GM23338 (cell line): ENCODE data around the gene PTPRO. TPM values are rescaled to one million over a fixed set of nuclear protein-coding genes. Genes with fewer than 3 reads are reported as not detected.

Experiments
- ATAC-seq: fragments of 200-7000 bp; cut with Tn5 transposase; 3 replicates; pipeline ENCODE4 v1.9.1; 2020
- DNase-seq: peaks from one replicate; pipeline ENCODE4 v3.0.0-alpha.2; 2015; ENCODE audit warnings: low spot score
- H2AFZ ChIP-seq: fragments of 200-600 bp; sonication (generic); 2 replicates; pipeline ENCODE4 v1.8.0; 2016; ENCODE audit warnings: antibody characterized with exemption, mild to moderate bottlenecking, moderate library complexity
- H3F3A ChIP-seq: fragments of 200-600 bp; sonication (generic); replicated peaks from 2 replicates; pipeline ENCODE4 v1.8.0; 2017; ENCODE audit warnings: antibody characterized with exemption, mixed run types, low read depth
- H3K27ac ChIP-seq: fragments of 200-600 bp; sonication (generic); 2 replicates; pipeline ENCODE4 v1.6.1; 2016; ENCODE audit warnings: low read depth
- H3K27me3 ChIP-seq: fragments of 200-600 bp; sonication (generic); 2 replicates; pipeline ENCODE4 v1.8.0; 2016; ENCODE audit warnings: mild to moderate bottlenecking, mixed run types, moderate library complexity; ENCODE audit not compliant: insufficient read depth
- H3K36me3 ChIP-seq: fragments of 200-600 bp; sonication (generic); 2 replicates; pipeline ENCODE4 v1.8.0; 2016; ENCODE audit warnings: mild to moderate bottlenecking; ENCODE audit not compliant: insufficient read depth
- H3K4me1 ChIP-seq: fragments of 200-600 bp; sonication (generic); 2 replicates; pipeline ENCODE4 v1.8.0; 2016; ENCODE audit warnings: mild to moderate bottlenecking, moderate library complexity; ENCODE audit not compliant: insufficient read depth
- H3K4me2 ChIP-seq: fragments of 200-600 bp; sonication (generic); 2 replicates; pipeline ENCODE4 v1.7.1; 2017; ENCODE audit warnings: mixed run types
- H3K4me3 ChIP-seq: fragments of 200-600 bp; sonication (generic); 2 replicates; pipeline ENCODE4 v1.6.1; 2016; ENCODE audit warnings: mixed run types
- H3K79me2 ChIP-seq: fragments of 200-600 bp; sonication (generic); replicated peaks from 2 replicates; pipeline ENCODE4 v1.8.0; 2017; ENCODE audit warnings: mild to moderate bottlenecking; ENCODE audit not compliant: insufficient read depth
- H3K9me2 ChIP-seq: fragments of 200-600 bp; sonication (generic); 2 replicates; pipeline ENCODE4 v1.8.0; 2017; ENCODE audit not compliant: insufficient read depth
- H4K20me1 ChIP-seq: fragments of 200-600 bp; sonication (generic); replicated peaks from 2 replicates; pipeline ENCODE4 v1.8.0; 2017; ENCODE audit warnings: mild to moderate bottlenecking; ENCODE audit not compliant: insufficient read depth
- H3K27ac Mint-ChIP-seq: 2 replicates; pipeline ENCODE4 v1.8.0; 2020; ENCODE audit warnings: inconsistent platforms, mild to moderate bottlenecking, moderate library complexity, mixed read lengths
- H3K27me3 Mint-ChIP-seq: 3 replicates; pipeline ENCODE4 v1.8.0; 2022; ENCODE audit warnings: low read depth, mild to moderate bottlenecking, moderate library complexity, mixed read lengths, inconsistent platforms; ENCODE audit not compliant: insufficient read depth, poor library complexity
- H3K36me3 Mint-ChIP-seq: 3 replicates; pipeline ENCODE4 v1.8.0; 2021; ENCODE audit warnings: low read depth, mild to moderate bottlenecking, inconsistent platforms, moderate library complexity, mixed read lengths
- H3K4me1 Mint-ChIP-seq: 3 replicates; pipeline ENCODE4 v1.8.0; 2020; ENCODE audit warnings: mild to moderate bottlenecking, inconsistent platforms, mixed read lengths
- H3K4me3 Mint-ChIP-seq: 3 replicates; pipeline ENCODE4 v1.8.0; 2021; ENCODE audit warnings: moderate library complexity, mild to moderate bottlenecking, inconsistent platforms, mixed read lengths
- H3K9me3 Mint-ChIP-seq: 3 replicates; pipeline ENCODE4 v1.8.0; 2020; ENCODE audit warnings: moderate library complexity, mild to moderate bottlenecking, inconsistent platforms, mixed read lengths
- CREB1 ChIP-seq: fragments of 250-450 bp; sonication (Bioruptor Pico); IDR thresholded peaks from 2 replicates; pipeline ENCODE4 v1.5.0; 2020; ENCODE audit warnings: low read depth, mild to moderate bottlenecking, moderate library complexity
- EZH2phosphoT487 ChIP-seq: fragments of 200-600 bp; sonication (generic); IDR thresholded peaks from one replicate; pipeline ENCODE4 v1.8.1; 2018; ENCODE audit warnings: antibody characterized with exemption; ENCODE audit not compliant: unreplicated experiment
- JUNB ChIP-seq: IDR thresholded peaks from one replicate; pipeline ENCODE4 v1.6.1; 2016; ENCODE audit warnings: antibody characterized with exemption; ENCODE audit not compliant: unreplicated experiment
- NANOG ChIP-seq: IDR thresholded peaks from 2 replicates; pipeline ENCODE4 v1.6.1; 2016; ENCODE audit warnings: antibody characterized with exemption, borderline replicate concordance
- STAT1 ChIP-seq: IDR thresholded peaks from one replicate; pipeline ENCODE4 v1.6.1; 2016; ENCODE audit warnings: antibody characterized with exemption; ENCODE audit not compliant: unreplicated experiment
- ZNF114 ChIP-seq: fragments of 250-450 bp; sonication (Bioruptor Pico); IDR thresholded peaks from 2 replicates; pipeline ENCODE4 v1.5.0; 2020; ENCODE audit warnings: mild to moderate bottlenecking, moderate library complexity
- ZNF331 ChIP-seq: fragments of 250-450 bp; sonication (Bioruptor Pico); IDR thresholded peaks from 2 replicates; pipeline ENCODE4 v1.5.0; 2020; ENCODE audit warnings: low read depth, mild to moderate bottlenecking, moderate library complexity
- polyA plus RNA-seq: library from polyadenylated mRNA; unstranded; fragments of >200 nt; fragmentation: Nextera tagmentation; extraction: Ambion mirVana; gene quantifications from 2 replicates; pipeline ENCODE4 v1.2.1, GENCODE V29; 2016
- total RNA-seq: library from RNA; depleted of rRNA; stranded (reverse); fragments of >200 nt; shearing (Covaris generic); gene quantifications from 2 replicates; pipeline ENCODE4 v1.2.3, GENCODE V29; 2014
- TF ChIP-seq, protein P1 (sequence below): IDR thresholded peaks from 2 replicates; pipeline ENCODE4 v1.6.1; 2016; ENCODE audit warnings: antibody characterized with exemption
- TF ChIP-seq, protein P2 (sequence below): fragments of 250-450 bp; sonication (Bioruptor Pico); IDR thresholded peaks from 2 replicates; pipeline ENCODE4 v1.5.0; 2020; ENCODE audit warnings: mild to moderate bottlenecking, moderate library complexity
- TF ChIP-seq, protein P3 (sequence below): IDR thresholded peaks from one replicate; pipeline ENCODE4 v1.6.1; 2018; ENCODE audit warnings: antibody characterized with exemption; ENCODE audit not compliant: unreplicated experiment

Gene PTPRO
- total and polyA plus RNA-seq, 2 experiments from 2014 or later = 1.4 to 1.5 TPM

DNA sequence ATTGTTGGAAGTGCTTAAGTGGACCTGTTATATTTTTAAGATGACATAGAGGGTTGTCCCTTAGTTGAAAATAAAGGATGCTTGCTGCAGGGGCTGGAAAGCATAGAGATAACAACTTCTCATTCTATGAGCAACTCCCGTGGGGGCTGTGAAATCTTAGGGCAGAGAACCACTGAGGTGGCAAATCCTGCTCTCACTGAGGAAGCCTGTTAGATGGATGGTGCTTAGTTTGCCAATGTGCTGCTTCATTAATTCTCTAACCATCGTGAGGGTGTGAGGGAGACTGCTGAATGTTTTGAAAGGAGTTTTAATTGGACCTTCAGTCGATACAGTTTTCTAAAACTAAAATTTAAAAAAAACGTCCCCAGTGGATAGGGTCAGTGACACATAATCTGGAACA, 46.5 kb downstream of the PTPRO start:
- no peak overlapping the region for H2AFZ ChIP-seq
- H3K27ac ChIP-seq = no peak overlapping the region
- Mint-ChIP-seq H3K36me3 (no peaks in the 10 kb centered on the region), H3K4me1 (peaks cover 2% of the 10 kb centered on the region; the same call in 1 of the 3 replicates), H3K9me3 (no peaks in the 10 kb centered on the region), H3K27ac (no peak overlapping the region; the same call in 1 of the 2 replicates), H3K27me3 (no peaks in the 10 kb centered on the region), H3K4me3 (no peak overlapping the region)
- ATAC-seq (no peak), DNase-seq (no peak)
- H3K27me3 ChIP-seq = no peaks in the 10 kb centered on the region
- no peaks in the 10 kb centered on the region for H3F3A ChIP-seq
- H3K79me2 ChIP-seq = no peaks in the 10 kb centered on the region
- no peaks in the 10 kb centered on the region for H3K4me1 ChIP-seq
- TF ChIP-seq, protein P1, sequence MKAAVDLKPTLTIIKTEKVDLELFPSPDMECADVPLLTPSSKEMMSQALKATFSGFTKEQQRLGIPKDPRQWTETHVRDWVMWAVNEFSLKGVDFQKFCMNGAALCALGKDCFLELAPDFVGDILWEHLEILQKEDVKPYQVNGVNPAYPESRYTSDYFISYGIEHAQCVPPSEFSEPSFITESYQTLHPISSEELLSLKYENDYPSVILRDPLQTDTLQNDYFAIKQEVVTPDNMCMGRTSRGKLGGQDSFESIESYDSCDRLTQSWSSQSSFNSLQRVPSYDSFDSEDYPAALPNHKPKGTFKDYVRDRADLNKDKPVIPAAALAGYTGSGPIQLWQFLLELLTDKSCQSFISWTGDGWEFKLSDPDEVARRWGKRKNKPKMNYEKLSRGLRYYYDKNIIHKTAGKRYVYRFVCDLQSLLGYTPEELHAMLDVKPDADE = no peak
- TF ChIP-seq EZH2phosphoT487 = no peak
- TF ChIP-seq STAT1 = no peak
- TF ChIP-seq JUNB = no peak
- TF ChIP-seq ZNF331 (CRISPR knock-in tag) = no peak
- H3K4me3 ChIP-seq = no peak overlapping the region
- H3K36me3 ChIP-seq = no peaks in the 10 kb centered on the region
- H4K20me1 ChIP-seq = no peaks in the 10 kb centered on the region
- no peak overlapping the region for H3K4me2 ChIP-seq
- H3K9me2 ChIP-seq = no peaks in the 10 kb centered on the region

DNA sequence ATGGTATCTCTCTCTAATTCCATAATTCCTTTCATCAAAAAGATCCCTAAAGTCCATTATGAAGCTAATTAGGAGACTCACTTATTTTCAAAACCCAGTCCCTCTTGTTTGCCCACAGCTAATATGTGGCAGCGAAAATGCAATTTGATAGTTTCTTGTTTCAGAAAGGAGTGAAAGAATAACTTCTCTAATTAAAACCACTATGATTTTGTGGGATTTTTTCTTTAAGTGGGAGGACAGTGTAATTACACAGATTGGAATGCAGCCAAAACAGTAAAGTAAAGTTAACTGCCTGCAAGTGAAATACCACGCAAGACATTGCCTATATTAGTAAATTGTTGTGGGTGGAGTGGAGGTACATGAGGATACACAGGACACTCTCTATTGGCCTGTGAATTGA, 50.0 kb downstream of the PTPRO start:
- Histone ChIP-seq H3K79me2 (no peaks in the 10 kb centered on the region), H2AFZ (no peak overlapping the region), H4K20me1 (no peaks in the 10 kb centered on the region), H3K36me3 (no peaks in the 10 kb centered on the region), H3K4me2 (no peak overlapping the region), H3K4me3 (no peak overlapping the region), H3K4me1 (no peaks in the 10 kb centered on the region), H3K27me3 (no peaks in the 10 kb centered on the region), H3K27ac (no peak overlapping the region), H3F3A (no peaks in the 10 kb centered on the region), H3K9me2 (no peaks in the 10 kb centered on the region)
- peaks cover 5% of the 10 kb centered on the region; the same call in 2 of the 3 replicates for H3K9me3 Mint-ChIP-seq
- DNase-seq (no peak), ATAC-seq (no peak)
- H3K27me3 Mint-ChIP-seq = no peaks in the 10 kb centered on the region
- H3K27ac Mint-ChIP-seq = no peak overlapping the region
- no peaks in the 10 kb centered on the region for H3K4me1 Mint-ChIP-seq
- H3K36me3 Mint-ChIP-seq = peaks cover 5% of the 10 kb centered on the region; the same call in 2 of the 3 replicates
- H3K4me3 Mint-ChIP-seq = no peak overlapping the region
- TF ChIP-seq, protein P1 = no peak
- TF ChIP-seq, protein P2, sequence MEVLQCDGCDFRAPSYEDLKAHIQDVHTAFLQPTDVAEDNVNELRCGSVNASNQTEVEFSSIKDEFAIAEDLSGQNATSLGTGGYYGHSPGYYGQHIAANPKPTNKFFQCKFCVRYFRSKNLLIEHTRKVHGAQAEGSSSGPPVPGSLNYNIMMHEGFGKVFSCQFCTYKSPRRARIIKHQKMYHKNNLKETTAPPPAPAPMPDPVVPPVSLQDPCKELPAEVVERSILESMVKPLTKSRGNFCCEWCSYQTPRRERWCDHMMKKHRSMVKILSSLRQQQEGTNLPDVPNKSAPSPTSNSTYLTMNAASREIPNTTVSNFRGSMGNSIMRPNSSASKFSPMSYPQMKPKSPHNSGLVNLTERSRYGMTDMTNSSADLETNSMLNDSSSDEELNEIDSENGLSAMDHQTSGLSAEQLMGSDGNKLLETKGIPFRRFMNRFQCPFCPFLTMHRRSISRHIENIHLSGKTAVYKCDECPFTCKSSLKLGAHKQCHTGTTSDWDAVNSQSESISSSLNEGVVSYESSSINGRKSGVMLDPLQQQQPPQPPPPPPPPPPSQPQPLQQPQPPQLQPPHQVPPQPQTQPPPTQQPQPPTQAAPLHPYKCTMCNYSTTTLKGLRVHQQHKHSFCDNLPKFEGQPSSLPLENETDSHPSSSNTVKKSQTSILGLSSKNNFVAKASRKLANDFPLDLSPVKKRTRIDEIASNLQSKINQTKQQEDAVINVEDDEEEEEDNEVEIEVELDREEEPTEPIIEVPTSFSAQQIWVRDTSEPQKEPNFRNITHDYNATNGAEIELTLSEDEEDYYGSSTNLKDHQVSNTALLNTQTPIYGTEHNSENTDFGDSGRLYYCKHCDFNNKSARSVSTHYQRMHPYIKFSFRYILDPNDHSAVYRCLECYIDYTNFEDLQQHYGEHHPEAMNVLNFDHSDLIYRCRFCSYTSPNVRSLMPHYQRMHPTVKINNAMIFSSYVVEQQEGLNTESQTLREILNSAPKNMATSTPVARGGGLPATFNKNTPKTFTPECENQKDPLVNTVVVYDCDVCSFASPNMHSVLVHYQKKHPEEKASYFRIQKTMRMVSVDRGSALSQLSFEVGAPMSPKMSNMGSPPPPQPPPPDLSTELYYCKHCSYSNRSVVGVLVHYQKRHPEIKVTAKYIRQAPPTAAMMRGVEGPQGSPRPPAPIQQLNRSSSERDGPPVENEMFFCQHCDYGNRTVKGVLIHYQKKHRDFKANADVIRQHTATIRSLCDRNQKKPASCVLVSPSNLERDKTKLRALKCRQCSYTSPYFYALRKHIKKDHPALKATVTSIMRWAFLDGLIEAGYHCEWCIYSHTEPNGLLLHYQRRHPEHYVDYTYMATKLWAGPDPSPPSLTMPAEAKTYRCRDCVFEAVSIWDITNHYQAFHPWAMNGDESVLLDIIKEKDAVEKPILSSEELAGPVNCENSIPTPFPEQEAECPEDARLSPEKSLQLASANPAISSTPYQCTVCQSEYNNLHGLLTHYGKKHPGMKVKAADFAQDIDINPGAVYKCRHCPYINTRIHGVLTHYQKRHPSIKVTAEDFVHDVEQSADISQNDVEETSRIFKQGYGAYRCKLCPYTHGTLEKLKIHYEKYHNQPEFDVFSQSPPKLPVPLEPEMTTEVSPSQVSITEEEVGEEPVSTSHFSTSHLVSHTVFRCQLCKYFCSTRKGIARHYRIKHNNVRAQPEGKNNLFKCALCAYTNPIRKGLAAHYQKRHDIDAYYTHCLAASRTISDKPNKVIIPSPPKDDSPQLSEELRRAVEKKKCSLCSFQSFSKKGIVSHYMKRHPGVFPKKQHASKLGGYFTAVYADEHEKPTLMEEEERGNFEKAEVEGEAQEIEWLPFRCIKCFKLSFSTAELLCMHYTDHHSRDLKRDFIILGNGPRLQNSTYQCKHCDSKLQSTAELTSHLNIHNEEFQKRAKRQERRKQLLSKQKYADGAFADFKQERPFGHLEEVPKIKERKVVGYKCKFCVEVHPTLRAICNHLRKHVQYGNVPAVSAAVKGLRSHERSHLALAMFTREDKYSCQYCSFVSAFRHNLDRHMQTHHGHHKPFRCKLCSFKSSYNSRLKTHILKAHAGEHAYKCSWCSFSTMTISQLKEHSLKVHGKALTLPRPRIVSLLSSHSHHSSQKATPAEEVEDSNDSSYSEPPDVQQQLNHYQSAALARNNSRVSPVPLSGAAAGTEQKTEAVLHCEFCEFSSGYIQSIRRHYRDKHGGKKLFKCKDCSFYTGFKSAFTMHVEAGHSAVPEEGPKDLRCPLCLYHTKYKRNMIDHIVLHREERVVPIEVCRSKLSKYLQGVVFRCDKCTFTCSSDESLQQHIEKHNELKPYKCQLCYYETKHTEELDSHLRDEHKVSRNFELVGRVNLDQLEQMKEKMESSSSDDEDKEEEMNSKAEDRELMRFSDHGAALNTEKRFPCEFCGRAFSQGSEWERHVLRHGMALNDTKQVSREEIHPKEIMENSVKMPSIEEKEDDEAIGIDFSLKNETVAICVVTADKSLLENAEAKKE (CRISPR knock-in tag) = no peak
- TF ChIP-seq STAT1 (no peak), CREB1 (no peak), ZNF331 (CRISPR knock-in tag) (no peak), ZNF114 (no peak), JUNB (no peak), NANOG (no peak)
- TF ChIP-seq, protein P3, sequence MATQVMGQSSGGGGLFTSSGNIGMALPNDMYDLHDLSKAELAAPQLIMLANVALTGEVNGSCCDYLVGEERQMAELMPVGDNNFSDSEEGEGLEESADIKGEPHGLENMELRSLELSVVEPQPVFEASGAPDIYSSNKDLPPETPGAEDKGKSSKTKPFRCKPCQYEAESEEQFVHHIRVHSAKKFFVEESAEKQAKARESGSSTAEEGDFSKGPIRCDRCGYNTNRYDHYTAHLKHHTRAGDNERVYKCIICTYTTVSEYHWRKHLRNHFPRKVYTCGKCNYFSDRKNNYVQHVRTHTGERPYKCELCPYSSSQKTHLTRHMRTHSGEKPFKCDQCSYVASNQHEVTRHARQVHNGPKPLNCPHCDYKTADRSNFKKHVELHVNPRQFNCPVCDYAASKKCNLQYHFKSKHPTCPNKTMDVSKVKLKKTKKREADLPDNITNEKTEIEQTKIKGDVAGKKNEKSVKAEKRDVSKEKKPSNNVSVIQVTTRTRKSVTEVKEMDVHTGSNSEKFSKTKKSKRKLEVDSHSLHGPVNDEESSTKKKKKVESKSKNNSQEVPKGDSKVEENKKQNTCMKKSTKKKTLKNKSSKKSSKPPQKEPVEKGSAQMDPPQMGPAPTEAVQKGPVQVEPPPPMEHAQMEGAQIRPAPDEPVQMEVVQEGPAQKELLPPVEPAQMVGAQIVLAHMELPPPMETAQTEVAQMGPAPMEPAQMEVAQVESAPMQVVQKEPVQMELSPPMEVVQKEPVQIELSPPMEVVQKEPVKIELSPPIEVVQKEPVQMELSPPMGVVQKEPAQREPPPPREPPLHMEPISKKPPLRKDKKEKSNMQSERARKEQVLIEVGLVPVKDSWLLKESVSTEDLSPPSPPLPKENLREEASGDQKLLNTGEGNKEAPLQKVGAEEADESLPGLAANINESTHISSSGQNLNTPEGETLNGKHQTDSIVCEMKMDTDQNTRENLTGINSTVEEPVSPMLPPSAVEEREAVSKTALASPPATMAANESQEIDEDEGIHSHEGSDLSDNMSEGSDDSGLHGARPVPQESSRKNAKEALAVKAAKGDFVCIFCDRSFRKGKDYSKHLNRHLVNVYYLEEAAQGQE = no peak
